IMR-90 (cell line): ENCODE data around the gene ANTXR1. TPM values are rescaled to one million over a fixed set of nuclear protein-coding genes. Genes with fewer than 3 reads are reported as not detected.

Experiments
- ATAC-seq: fragments of 200-7000 bp; cut with Tn5 transposase; 2 replicates; pipeline ENCODE4 v1.9.1; 2020; ENCODE audit warnings: low read depth, mild to moderate bottlenecking, moderate library complexity
- BruUV-seq: library from RNA; stranded (reverse); fragments of 400-500 nt; replicated peaks from 2 replicates; lab custom pipeline; 2021; lab: Mats Ljungman, UMichigan
- CTCF ChIA-PET: fragments of 300-600 bp; formaldehyde crosslinking; extraction: SDS; loops from one replicate; lab custom pipeline; 2021; ENCODE audit warnings: antibody characterized with exemption; lab: Yijun Ruan, JAX
- POLR2A ChIA-PET: fragments of 300-600 bp; sonication (Branson Sonifier 250); formaldehyde crosslinking; loops from one replicate; lab custom pipeline; 2022; ENCODE audit warnings: antibody characterized with exemption; ENCODE audit not compliant: unreplicated experiment; lab: Charles Lee
- DNase-seq: peaks from one replicate; pipeline ENCODE4 v3.0.0; 2013
- H2AFZ ChIP-seq: replicated peaks from 2 replicates; pipeline ENCODE3; 2013; ENCODE audit warnings: low read length, mild to moderate bottlenecking; ENCODE audit not compliant: poor library complexity
- H2AK5ac ChIP-seq: 2 replicates; pipeline ENCODE4 v1.6.1; 2013; ENCODE audit warnings: low read depth, low read length, inconsistent platforms
- H2AK9ac ChIP-seq: replicated peaks from 2 replicates; pipeline ENCODE3; 2013; ENCODE audit warnings: mild to moderate bottlenecking, low read depth, low read length, moderate library complexity; ENCODE audit not compliant: poor library complexity
- H2BK120ac ChIP-seq: 2 replicates; pipeline ENCODE4 v1.6.1; 2013; ENCODE audit warnings: low read depth, low read length, inconsistent platforms
- H2BK15ac ChIP-seq: 3 replicates; pipeline ENCODE4 v1.6.1; 2013; ENCODE audit warnings: low read depth, low read length, inconsistent platforms
- H2BK20ac ChIP-seq: 2 replicates; pipeline ENCODE4 v1.6.1; 2013; ENCODE audit warnings: low read depth, mild to moderate bottlenecking, inconsistent platforms, low read length, moderate library complexity
- H2BK5ac ChIP-seq: 2 replicates; pipeline ENCODE4 v1.6.1; 2013; ENCODE audit warnings: mild to moderate bottlenecking, low read depth, low read length, inconsistent platforms; ENCODE audit not compliant: poor library complexity, severe bottlenecking
- H3K14ac ChIP-seq: replicated peaks from 2 replicates; pipeline ENCODE4 v1.6.1; 2013; ENCODE audit warnings: low read depth, low read length, inconsistent platforms
- H3K18ac ChIP-seq: 2 replicates; pipeline ENCODE4 v1.6.1; 2013; ENCODE audit warnings: low read depth, low read length, control low read depth
- H3K23ac ChIP-seq: 2 replicates; pipeline ENCODE4 v1.6.1; 2013; ENCODE audit warnings: low read depth, low read length, inconsistent platforms
- H3K27ac ChIP-seq: 2 replicates; pipeline ENCODE4 v1.5.1; 2013; ENCODE audit warnings: mild to moderate bottlenecking, control low read depth, low read length; ENCODE audit not compliant: insufficient read depth
- H3K27me3 ChIP-seq: 2 replicates; pipeline ENCODE4 v1.6.1; 2013; ENCODE audit warnings: low read length; ENCODE audit not compliant: control insufficient read depth, insufficient read depth
- H3K36me3 ChIP-seq: 2 replicates; pipeline ENCODE4 v1.6.1; 2013; ENCODE audit warnings: low read length, mixed read lengths; ENCODE audit not compliant: control insufficient read depth, insufficient read depth
- H3K4ac ChIP-seq: 2 replicates; pipeline ENCODE4 v1.6.1; 2013; ENCODE audit warnings: low read depth, low read length, inconsistent platforms
- H3K4me1 ChIP-seq: 2 replicates; pipeline ENCODE4 v1.6.1; 2013; ENCODE audit warnings: low read length, mixed read lengths; ENCODE audit not compliant: control insufficient read depth, insufficient read depth
- H3K4me2 ChIP-seq: 2 replicates; pipeline ENCODE4 v1.6.1; 2013; ENCODE audit warnings: low read depth, mild to moderate bottlenecking, control low read depth, low read length, moderate library complexity
- H3K4me3 ChIP-seq: 2 replicates; pipeline ENCODE4 v1.5.1; 2013; ENCODE audit warnings: low read depth, mild to moderate bottlenecking, control low read depth, low read length, moderate library complexity; ENCODE audit not compliant: insufficient read depth
- H3K56ac ChIP-seq: 2 replicates; pipeline ENCODE4 v1.6.1; 2013; ENCODE audit warnings: low read length, inconsistent platforms; ENCODE audit not compliant: insufficient read depth; ENCODE audit errors: extremely low read depth
- H3K79me1 ChIP-seq, 2 experiments: 2 replicates each; pipeline ENCODE4 v1.6.1; 2013; ENCODE audit warnings: low read length in 2 of 2, inconsistent platforms in 1 of 2, low read depth in 1 of 2
- H3K9ac ChIP-seq: 2 replicates; pipeline ENCODE4 v1.6.1; 2013; ENCODE audit warnings: low read depth, low read length, control low read depth
- H3K9me1 ChIP-seq: 2 replicates; pipeline ENCODE4 v1.6.1; 2013; ENCODE audit warnings: low read length, inconsistent platforms; ENCODE audit not compliant: insufficient read depth
- H3K9me3 ChIP-seq: 2 replicates; pipeline ENCODE4 v1.6.1; 2013; ENCODE audit warnings: low read length; ENCODE audit not compliant: control insufficient read depth, insufficient read depth
- H4K20me1 ChIP-seq: 2 replicates; pipeline ENCODE4 v1.6.1; 2013; ENCODE audit warnings: low read length, inconsistent platforms; ENCODE audit not compliant: insufficient read depth
- H4K5ac ChIP-seq: 2 replicates; pipeline ENCODE4 v1.6.1; 2013; ENCODE audit warnings: mild to moderate bottlenecking, low read depth, low read length, control low read depth
- H4K8ac ChIP-seq, 2 experiments: 2 replicates each; pipeline ENCODE4 v1.6.1; 2013; ENCODE audit warnings: low read depth in 2 of 2, low read length in 2 of 2, control low read depth in 1 of 2, inconsistent platforms in 1 of 2
- H4K91ac ChIP-seq: 2 replicates; pipeline ENCODE4 v1.6.1; 2013; ENCODE audit warnings: low read depth, low read length, inconsistent platforms; ENCODE audit not compliant: insufficient read depth
- CEBPB ChIP-seq: IDR thresholded peaks from 2 replicates; pipeline ENCODE4 v1.6.1; 2012; ENCODE audit warnings: low read depth, low read length, improper control_type of control experiment
- CHD1 ChIP-seq: IDR thresholded peaks from 2 replicates; pipeline ENCODE4 v1.6.1; 2012; ENCODE audit warnings: low read depth, low read length, improper control_type of control experiment
- CTCF ChIP-seq: conservative IDR thresholded peaks from 2 replicates; pipeline ENCODE4 v1.5.1; 2012; ENCODE audit warnings: mild to moderate bottlenecking, low read depth, low read length, improper control_type of control experiment
- ELK1 ChIP-seq: fragments of 150-350 bp; IDR thresholded peaks from 2 replicates; pipeline ENCODE4 v1.6.1; 2016; ENCODE audit warnings: low read depth, mild to moderate bottlenecking, low read length, moderate library complexity, borderline replicate concordance
- FOS ChIP-seq: fragments of 150-350 bp; IDR thresholded peaks from 2 replicates; pipeline ENCODE4 v1.6.1; 2016; ENCODE audit warnings: low read depth, low read length
- MAFK ChIP-seq: IDR thresholded peaks from 2 replicates; pipeline ENCODE4 v1.6.1; 2012; ENCODE audit warnings: low read depth, low read length, improper control_type of control experiment
- MAZ ChIP-seq: IDR thresholded peaks from 2 replicates; pipeline ENCODE4 v1.6.1; 2012; ENCODE audit warnings: low read depth, mild to moderate bottlenecking, low read length, improper control_type of control experiment, moderate library complexity, borderline replicate concordance
- MXI1 ChIP-seq: IDR thresholded peaks from 2 replicates; pipeline ENCODE4 v1.6.1; 2012; ENCODE audit warnings: low read depth, mild to moderate bottlenecking, low read length, moderate library complexity, borderline replicate concordance
- NFE2L2 ChIP-seq: fragments of 150-350 bp; IDR thresholded peaks from 2 replicates; pipeline ENCODE4 v1.6.1; 2016; ENCODE audit warnings: low read depth, mild to moderate bottlenecking, low read length
- POLR2A ChIP-seq: IDR thresholded peaks from 2 replicates; pipeline ENCODE4 v1.6.1; 2012; ENCODE audit warnings: mild to moderate bottlenecking, low read depth, low read length
- RAD21 ChIP-seq: IDR thresholded peaks from 2 replicates; pipeline ENCODE4 v1.6.1; 2012; ENCODE audit warnings: low read length, improper control_type of control experiment
- RCOR1 ChIP-seq: IDR thresholded peaks from 2 replicates; pipeline ENCODE4 v1.6.1; 2012; ENCODE audit warnings: mild to moderate bottlenecking, low read length, improper control_type of control experiment; ENCODE audit not compliant: insufficient replicate concordance
- RFX5 ChIP-seq: IDR thresholded peaks from 2 replicates; pipeline ENCODE4 v1.8.0; 2012; ENCODE audit warnings: low read depth, mild to moderate bottlenecking, low read length, moderate library complexity
- WGBS, 2 experiments: methylation state at CpG; one replicate each; pipeline versions ENCODE4 v1.1.5 to v1.1.7; 2013; ENCODE audit warnings: missing lambda C conversion rate in 2 of 2; ENCODE audit not compliant: insufficient read length in 1 of 2; ENCODE audit errors: extremely low coverage in 2 of 2; 5-methylcytosine and 5-hydroxymethylcytosine counted together
- dilution Hi-C: fragments of 300-500 bp; cut with HindIII; formaldehyde crosslinking; loops from one replicate; pipeline ENCODE4 v1.14.3; 2018; ENCODE audit warnings: low sequenced_read_pairs; ENCODE audit not compliant: unreplicated experiment
- in situ Hi-C: fragments of 300-500 bp; cut with MboI; formaldehyde crosslinking; loops from 3 replicates; pipeline ENCODE4 v1.14.3; 2019; ENCODE audit warnings: low sequenced_read_pairs, inconsistent platforms, mixed read lengths
- intact Hi-C: fragments of 100-400 bp; cut with micrococcal nuclease; formaldehyde crosslinking; loops from 2 replicates; pipeline ENCODE4 v1.10.0; 2022
- polyA plus RNA-seq, 3 experiments: library from polyadenylated mRNA; depleted of rRNA; stranded (reverse); fragments of >200 nt; gene quantifications; 2 replicates each; pipeline ENCODE4 v1.2.3, GENCODE V29; 2012; ENCODE audit warnings: low replicate concordance in 1 of 3
- total RNA-seq: library from RNA; depleted of rRNA; stranded (reverse); fragments of >200 nt; gene quantifications from 2 replicates; pipeline ENCODE4 v1.2.3, GENCODE V29; 2012

ANTXR1 gene
- total and polyA plus RNA-seq, 2 of the 4 experiments (the other 2 are of a cell fraction), result 27.2 to 36.9 TPM

- Histone ChIP-seq H3K18ac (no peak overlapping the region), H3K4me3 (no peak overlapping the region), H2BK20ac (no peak overlapping the region), H4K5ac (no peak overlapping the region), H3K23ac (no peak overlapping the region), H3K9me1 (peaks cover 24% of the 10 kb centered on the region), H2AK9ac (no peak overlapping the region), H3K27ac (no peak overlapping the region), H2BK15ac (no peak overlapping the region), H4K8ac (no peak overlapping the region), H2BK5ac (no peak overlapping the region), H3K9me3 (no peaks in the 10 kb centered on the region), H4K91ac (no peak overlapping the region), H3K56ac (no peak overlapping the region), H2BK120ac (no peak overlapping the region), H3K4me1 (peaks cover 8% of the 10 kb centered on the region), H2AFZ (no peak overlapping the region), H3K4me2 (no peak overlapping the region), H3K27me3 (no peaks in the 10 kb centered on the region), H4K20me1 (peaks cover 61% of the 10 kb centered on the region; the same call in 1 of the 2 replicates), H3K79me1 (peaks cover 37 to 82% of the 10 kb centered on the region in 2 experiments), H3K14ac (no peak overlapping the region), H3K36me3 (peaks cover 48% of the 10 kb centered on the region), H3K4ac (no peak overlapping the region), H2AK5ac (no peak overlapping the region), H3K9ac (no peak overlapping the region)
- no TSS peak for BruUV-seq
- TF ChIP-seq CHD1, result no peak
- TF ChIP-seq CTCF, result no peak
- TF ChIP-seq FOS, result no peak
- TF ChIP-seq RFX5, result no peak
- no peak for TF ChIP-seq POLR2A
- TF ChIP-seq CEBPB, result no peak
- TF ChIP-seq RCOR1, result no peak
- no peak for TF ChIP-seq RAD21
- TF ChIP-seq MAZ, result no peak
- TF ChIP-seq ELK1, result no peak
- no peak for TF ChIP-seq MXI1
- TF ChIP-seq NFE2L2, result no peak
- no peak for TF ChIP-seq MAFK
- in situ Hi-C loops (no loop called here), dilution Hi-C loops (no loop called here), intact Hi-C loops (no loop called here)
- ChIA-PET POLR2A (no interaction called here), CTCF (no interaction called here)
- no peak for ATAC-seq
- WGBS, 2 experiments, result 75% methylated on average over 4 of the region's 9 CpGs; no CpG with 5 or more reads in 1 of the 2 experiments
- DNase-seq, result no peak
These were observed 30.9 kb downstream of the ANTXR1 start for GRCh38 chr2:69043736-69044400.
